C4-2B (cell line): ENCODE results near the gene RNH1.

Experiments used
- H3K27ac ChIP-seq: fragments of 450-650 bp; 2 replicates; pipeline ENCODE4 v1.5.1; 2017
- ZFX ChIP-seq: fragments of 450-650 bp; IDR thresholded peaks from 2 replicates; pipeline ENCODE4 v1.6.1; 2017
- TF ChIP-seq, protein P1 (sequence below): fragments of 450-650 bp; conservative IDR thresholded peaks from 2 replicates; pipeline ENCODE4 v1.5.1; 2017; ENCODE audit warnings: mild to moderate bottlenecking

The RNH1 gene

DNA sequence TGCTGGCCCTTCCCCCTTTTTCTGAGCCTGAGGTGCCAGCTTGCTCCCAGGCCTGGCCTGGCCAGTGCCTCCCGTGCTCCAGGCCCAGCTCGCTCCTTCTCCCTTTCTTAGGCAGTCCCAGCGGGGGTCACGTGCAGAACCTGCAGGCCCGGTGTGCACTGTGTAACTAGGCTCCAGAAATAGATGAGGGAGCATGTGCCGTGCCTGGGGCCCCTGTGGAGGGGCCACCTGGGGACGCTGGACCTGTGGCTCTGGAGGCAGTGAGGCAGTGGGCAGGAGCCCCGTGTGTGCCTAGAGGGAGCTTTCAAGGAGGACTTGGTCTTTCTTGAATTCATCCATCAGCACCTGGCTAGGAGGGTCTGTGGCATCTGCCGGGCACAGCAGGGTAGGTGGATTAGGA, 45.4 kb downstream of the RNH1 start:
- TF ChIP-seq, protein P1, sequence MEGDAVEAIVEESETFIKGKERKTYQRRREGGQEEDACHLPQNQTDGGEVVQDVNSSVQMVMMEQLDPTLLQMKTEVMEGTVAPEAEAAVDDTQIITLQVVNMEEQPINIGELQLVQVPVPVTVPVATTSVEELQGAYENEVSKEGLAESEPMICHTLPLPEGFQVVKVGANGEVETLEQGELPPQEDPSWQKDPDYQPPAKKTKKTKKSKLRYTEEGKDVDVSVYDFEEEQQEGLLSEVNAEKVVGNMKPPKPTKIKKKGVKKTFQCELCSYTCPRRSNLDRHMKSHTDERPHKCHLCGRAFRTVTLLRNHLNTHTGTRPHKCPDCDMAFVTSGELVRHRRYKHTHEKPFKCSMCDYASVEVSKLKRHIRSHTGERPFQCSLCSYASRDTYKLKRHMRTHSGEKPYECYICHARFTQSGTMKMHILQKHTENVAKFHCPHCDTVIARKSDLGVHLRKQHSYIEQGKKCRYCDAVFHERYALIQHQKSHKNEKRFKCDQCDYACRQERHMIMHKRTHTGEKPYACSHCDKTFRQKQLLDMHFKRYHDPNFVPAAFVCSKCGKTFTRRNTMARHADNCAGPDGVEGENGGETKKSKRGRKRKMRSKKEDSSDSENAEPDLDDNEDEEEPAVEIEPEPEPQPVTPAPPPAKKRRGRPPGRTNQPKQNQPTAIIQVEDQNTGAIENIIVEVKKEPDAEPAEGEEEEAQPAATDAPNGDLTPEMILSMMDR, result no peak
- no peak for TF ChIP-seq ZFX
- H3K27ac ChIP-seq, result no peak overlapping the region

DNA sequence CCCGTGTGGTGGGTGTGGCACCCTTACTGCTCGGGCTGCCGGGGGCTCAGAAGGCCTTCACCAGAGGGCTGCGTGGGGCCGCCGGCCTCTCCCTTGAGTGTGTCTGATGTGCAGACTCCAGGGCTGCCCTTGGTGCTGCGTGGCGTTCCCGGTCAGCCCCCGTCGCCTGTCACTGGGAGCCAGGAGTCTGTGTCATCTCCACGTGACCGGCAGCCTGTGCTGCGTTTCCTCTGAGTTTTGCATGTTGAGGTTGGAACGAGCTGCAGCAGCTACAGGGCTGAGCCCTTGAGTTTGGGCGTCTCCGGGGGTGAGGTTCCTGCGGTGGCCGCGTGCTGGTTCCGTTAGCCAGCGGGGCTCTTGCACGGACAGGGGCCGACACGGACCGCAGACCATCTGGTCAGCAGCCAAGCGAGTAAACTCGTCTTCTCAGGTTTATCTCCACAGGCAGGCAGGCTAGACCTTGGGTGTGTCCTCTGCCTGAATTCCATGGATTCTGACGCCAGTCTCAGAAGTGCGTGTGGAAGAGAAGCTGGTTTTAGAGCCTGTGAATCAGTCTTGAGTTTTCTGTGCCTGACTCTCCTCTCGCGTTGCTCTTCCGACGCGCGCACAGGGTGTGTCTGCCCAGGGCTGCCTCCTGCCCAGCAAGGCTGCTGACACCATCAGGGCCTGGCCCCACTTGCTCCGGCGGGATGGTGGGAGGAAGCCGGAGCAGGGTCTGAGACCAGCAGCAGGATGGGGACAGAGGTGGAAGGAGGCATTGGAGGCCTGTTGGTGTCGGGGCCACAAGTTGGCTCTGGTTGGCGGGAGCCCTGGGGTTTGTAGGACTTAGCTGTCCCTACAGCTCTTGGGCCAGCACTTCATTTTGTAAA, 46.5 kb downstream of the RNH1 start:
- no peak overlapping the region for H3K27ac ChIP-seq
- TF ChIP-seq, protein P1, result no peak
- no peak for TF ChIP-seq ZFX

DNA sequence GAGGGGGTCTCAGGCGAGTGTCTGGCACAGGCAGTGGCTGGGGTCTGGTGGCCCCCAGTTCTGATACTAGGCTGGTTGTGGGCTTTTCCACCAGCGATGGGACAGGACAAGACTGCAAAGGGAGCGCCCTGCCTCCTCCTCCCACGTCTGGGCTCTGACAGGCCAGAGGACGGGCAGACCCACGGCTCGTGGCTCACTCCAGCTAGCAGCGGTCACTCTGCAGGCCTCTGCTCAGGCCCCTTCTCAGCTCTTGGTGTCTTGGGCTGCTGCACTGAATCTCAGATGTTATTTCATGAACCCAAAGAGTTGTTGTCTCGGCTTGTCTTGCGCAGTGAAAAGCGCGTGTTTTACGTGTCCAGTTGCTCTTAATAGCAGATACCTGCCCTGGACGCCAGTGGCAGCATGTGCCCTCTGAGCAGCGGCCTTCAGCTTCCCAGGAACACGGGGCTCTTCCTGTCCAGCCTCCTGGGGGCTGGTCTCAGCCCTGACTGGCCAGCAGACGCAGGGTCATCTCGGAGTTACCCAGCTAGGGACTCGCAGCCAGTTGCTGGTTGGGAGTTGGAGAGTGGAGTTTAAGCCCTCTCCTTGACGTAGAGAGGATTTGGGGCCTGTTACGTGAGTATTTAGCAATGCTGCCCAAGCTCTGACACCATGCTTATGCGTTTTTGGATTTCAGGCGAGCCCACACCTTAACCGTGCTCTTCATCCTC, 47.4 kb downstream of the RNH1 start:
- H3K27ac ChIP-seq, result no peak overlapping the region
- no peak for TF ChIP-seq ZFX
- TF ChIP-seq, protein P1, result no peak

DNA sequence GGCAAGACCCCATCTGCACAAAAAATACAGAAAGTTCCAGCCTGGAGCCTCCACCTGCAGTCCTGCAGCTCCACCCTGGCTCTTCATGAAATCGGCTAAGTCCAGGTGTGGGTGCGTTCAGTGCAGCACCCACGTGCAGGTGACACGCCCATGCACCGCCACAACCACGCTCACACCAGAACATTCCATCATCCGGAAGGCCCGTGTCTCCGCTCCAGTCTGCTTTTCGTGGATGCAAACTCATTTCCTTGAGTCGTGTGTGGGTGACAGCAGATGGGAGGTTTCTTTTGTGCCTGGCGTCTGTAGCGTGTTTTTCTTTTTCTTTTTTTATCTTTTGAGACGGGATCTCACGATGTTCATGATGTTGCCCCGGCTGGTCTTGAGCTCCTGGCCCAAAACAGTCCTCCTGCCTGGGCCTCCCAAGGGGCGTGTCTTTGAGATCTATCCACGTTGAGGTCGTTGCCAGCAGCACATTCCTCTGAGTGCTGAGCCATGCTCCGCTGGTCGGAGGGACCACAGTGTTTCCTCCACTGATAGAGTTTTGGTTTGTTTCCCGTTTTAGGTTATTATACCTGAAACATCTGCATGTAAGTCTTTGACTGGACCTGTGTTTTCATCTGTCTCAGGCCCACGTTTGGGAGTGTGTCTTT, 49.8 kb downstream of the RNH1 start:
- H3K27ac ChIP-seq, result no peak overlapping the region
- TF ChIP-seq ZFX, result no peak
- TF ChIP-seq, protein P1, result no peak

DNA sequence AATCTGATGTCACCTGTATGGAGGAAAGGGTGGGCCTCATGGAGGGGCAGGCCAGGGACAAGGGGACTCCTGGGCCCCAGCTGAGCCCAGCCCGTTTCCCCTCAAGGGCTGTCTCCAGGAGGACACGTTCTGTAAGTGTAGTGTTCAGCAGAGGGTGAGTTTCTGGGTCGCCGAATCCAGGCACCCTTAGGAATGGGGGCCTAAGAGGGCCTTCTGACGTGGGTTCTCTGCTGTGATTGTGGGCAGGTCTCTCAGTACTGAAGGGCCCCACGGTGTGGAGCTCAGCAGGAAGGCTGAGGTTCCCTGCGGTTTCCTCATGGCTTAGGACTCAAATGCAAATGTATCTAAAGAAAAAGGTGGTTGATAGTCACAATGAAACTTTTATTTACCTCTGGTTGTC, 50.5 kb downstream of the RNH1 start:
- TF ChIP-seq, protein P1, result no peak
- no peak for TF ChIP-seq ZFX
- H3K27ac ChIP-seq, result no peak overlapping the region

DNA sequence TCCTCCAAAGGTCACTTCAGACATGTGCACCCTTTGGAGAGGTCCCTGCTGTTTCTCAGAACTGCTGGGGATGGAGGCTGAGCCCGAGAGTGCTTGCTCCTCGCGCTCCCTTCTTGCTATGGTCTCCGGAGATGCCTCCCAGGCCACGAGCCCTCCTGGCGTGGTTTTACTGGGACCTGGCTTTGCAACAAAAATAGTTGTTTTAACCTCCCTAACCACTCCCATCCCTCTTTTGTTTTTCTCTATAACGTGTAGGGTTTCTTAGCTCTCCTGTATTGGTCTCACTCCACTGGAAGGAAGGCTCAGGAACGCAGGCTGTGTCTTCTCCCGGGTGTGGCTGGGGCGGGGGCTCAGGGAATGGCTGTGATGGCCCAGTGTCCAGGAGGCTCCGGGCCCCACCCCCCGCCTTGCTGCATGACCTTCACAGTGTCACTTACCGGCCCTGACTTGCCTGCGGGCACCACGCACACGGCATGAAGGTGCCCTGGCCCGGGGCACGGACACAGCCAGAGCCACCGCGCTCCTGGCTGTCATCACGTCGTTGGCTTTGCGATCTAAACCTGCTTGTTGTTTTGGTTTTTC, 51.4 kb downstream of the RNH1 start:
- H3K27ac ChIP-seq, result no peak overlapping the region
- no peak for TF ChIP-seq ZFX
- TF ChIP-seq, protein P1, result no peak
